HepG2 (cell line): ENCODE data around the gene ITGB3. TPM values are rescaled to one million over a fixed set of nuclear protein-coding genes. Genes with fewer than 3 reads are reported as not detected.

Experiments
- AGO2 ChIP-seq: fragments of 200-400 bp; formaldehyde crosslinking; optimal IDR thresholded peaks from 2 replicates; pipeline ENCODE3; 2017; ENCODE audit warnings: mild to moderate bottlenecking, low read depth, low read length, moderate library complexity
- BRF2 ChIP-seq: sonication (generic); formaldehyde crosslinking; IDR thresholded peaks from 2 replicates; pipeline ENCODE4 v1.8.1; 2022; ENCODE audit warnings: mild to moderate bottlenecking, missing genetic modification reagents
- CSRNP2 ChIP-seq: sonication (generic); formaldehyde crosslinking; conservative IDR thresholded peaks from 2 replicates; pipeline ENCODE4 v1.8.0; 2022; ENCODE audit warnings: low read depth, missing genetic modification reagents
- DMAP1 ChIP-seq: IDR thresholded peaks from 2 replicates; pipeline ENCODE4 v1.6.1; 2016
- ISX ChIP-seq: sonication (generic); formaldehyde crosslinking; conservative IDR thresholded peaks from 2 replicates; pipeline ENCODE4 v1.5.0; 2020; ENCODE audit warnings: missing genetic modification reagents
- KLF16 ChIP-seq, 2 experiments: sonication (generic) in 1 of 2; formaldehyde crosslinking in 1 of 2; IDR thresholded peaks; 2 replicates each; pipeline versions ENCODE4 v1.6.1 to v1.8.0; 2016 to 2023; ENCODE audit warnings: missing genetic modification reagents in 2 of 2, missing compliant biosample characterization in 1 of 2
- NFATC3 ChIP-seq: sonication (generic); formaldehyde crosslinking; IDR thresholded peaks from 2 replicates; pipeline ENCODE4 v1.5.1; 2020; ENCODE audit warnings: mild to moderate bottlenecking, missing genetic modification reagents
- NR1H2 ChIP-seq: sonication (generic); formaldehyde crosslinking; IDR thresholded peaks from 2 replicates; pipeline ENCODE4 v1.8.1; 2022; ENCODE audit warnings: low read depth, missing genetic modification reagents, borderline replicate concordance
- POLR2AphosphoS5 ChIP-seq: IDR thresholded peaks from 2 replicates; pipeline ENCODE4 v1.6.1; 2012; ENCODE audit warnings: low read depth, low read length
- RXRA ChIP-seq: sonication (generic); formaldehyde crosslinking; IDR thresholded peaks from 2 replicates; pipeline ENCODE4 v1.5.1; 2020; ENCODE audit warnings: missing genetic modification reagents
- SOX13 ChIP-seq, 3 experiments: fragments of 450-650 bp in 1 of 3; sonication (generic) in 1 of 3; formaldehyde crosslinking in 1 of 3; IDR thresholded peaks in 2 of 3; conservative IDR thresholded peaks in 1 of 3; 2 replicates each; pipeline versions ENCODE4 v1.5.0 to v1.6.1; 2016 to 2020; ENCODE audit warnings: antibody characterized with exemption in 1 of 3, mild to moderate bottlenecking in 1 of 3, missing compliant biosample characterization in 1 of 3, missing genetic modification reagents in 1 of 3, moderate library complexity in 1 of 3
- THAP11 ChIP-seq: IDR thresholded peaks from 2 replicates; pipeline ENCODE4 v1.6.1; 2016; ENCODE audit warnings: missing biosample characterization, missing genetic modification reagents
- THAP7 ChIP-seq: sonication (generic); formaldehyde crosslinking; IDR thresholded peaks from 2 replicates; pipeline ENCODE4 v1.8.1; 2023; ENCODE audit warnings: mild to moderate bottlenecking, missing genetic modification reagents
- XRCC5 ChIP-seq: fragments of 200-400 bp; formaldehyde crosslinking; optimal IDR thresholded peaks from 2 replicates; pipeline ENCODE3; 2017; ENCODE audit warnings: mild to moderate bottlenecking, low read length
- ZNF256 ChIP-seq: sonication (generic); formaldehyde crosslinking; conservative IDR thresholded peaks from 2 replicates; pipeline ENCODE4 v1.4.0; 2020; ENCODE audit warnings: missing genetic modification reagents
- ZNF616 ChIP-seq: sonication (generic); formaldehyde crosslinking; IDR thresholded peaks from 2 replicates; pipeline ENCODE4 v1.5.0; 2020; ENCODE audit warnings: low read depth, mild to moderate bottlenecking, missing genetic modification reagents
- ZNF713 ChIP-seq: sonication (generic); formaldehyde crosslinking; IDR thresholded peaks from 2 replicates; pipeline ENCODE4 v1.4.0; 2020; ENCODE audit warnings: mild to moderate bottlenecking, missing genetic modification reagents
- ZNF772 ChIP-seq: sonication (generic); formaldehyde crosslinking; IDR thresholded peaks from 2 replicates; pipeline ENCODE4 v1.5.0; 2020; ENCODE audit warnings: mild to moderate bottlenecking, missing genetic modification reagents
- polyA plus RNA-seq, 8 experiments: library from polyadenylated mRNA; depleted of rRNA in 3 of 8; stranded (reverse) in 7 of 8; unstranded in 1 of 8; fragments of >200 nt; fragmentation: Illumina TruSeq in 4 of 8; extraction: Trizol in 4 of 8; gene quantifications; 2 replicates each; pipeline versions ENCODE4 v1.2.1 to v1.2.3, GENCODE V29; 2011 to 2016; ENCODE audit warnings: low read depth in 4 of 8, missing spikeins in 1 of 8, mixed read lengths in 1 of 8; ENCODE audit not compliant: insufficient read depth in 1 of 8
- total RNA-seq, 5 experiments: library from RNA; depleted of rRNA; stranded (reverse); fragments of >200 nt; fragmentation: Illumina TruSeq; extraction: Trizol; gene quantifications; 2 replicates each; pipeline ENCODE4 v1.2.3, GENCODE V29; 2016; ENCODE audit warnings: low read depth in 1 of 5
- TF ChIP-seq, protein P1 (sequence below): sonication (generic); formaldehyde crosslinking; IDR thresholded peaks from 2 replicates; pipeline ENCODE4 v1.4.0; 2020; ENCODE audit warnings: low read depth, missing genetic modification reagents
- TF ChIP-seq, protein P2 (sequence below): sonication (generic); formaldehyde crosslinking; IDR thresholded peaks from 2 replicates; pipeline ENCODE4 v1.5.0; 2020; ENCODE audit warnings: missing genetic modification reagents

ITGB3 gene
- total and polyA plus RNA-seq, 2 of the 13 experiments (the other 11 are each of a cell fraction or from before 2014, with no cell fraction given) = 0.09 to 0.31 TPM

- TF ChIP-seq, protein P1, sequence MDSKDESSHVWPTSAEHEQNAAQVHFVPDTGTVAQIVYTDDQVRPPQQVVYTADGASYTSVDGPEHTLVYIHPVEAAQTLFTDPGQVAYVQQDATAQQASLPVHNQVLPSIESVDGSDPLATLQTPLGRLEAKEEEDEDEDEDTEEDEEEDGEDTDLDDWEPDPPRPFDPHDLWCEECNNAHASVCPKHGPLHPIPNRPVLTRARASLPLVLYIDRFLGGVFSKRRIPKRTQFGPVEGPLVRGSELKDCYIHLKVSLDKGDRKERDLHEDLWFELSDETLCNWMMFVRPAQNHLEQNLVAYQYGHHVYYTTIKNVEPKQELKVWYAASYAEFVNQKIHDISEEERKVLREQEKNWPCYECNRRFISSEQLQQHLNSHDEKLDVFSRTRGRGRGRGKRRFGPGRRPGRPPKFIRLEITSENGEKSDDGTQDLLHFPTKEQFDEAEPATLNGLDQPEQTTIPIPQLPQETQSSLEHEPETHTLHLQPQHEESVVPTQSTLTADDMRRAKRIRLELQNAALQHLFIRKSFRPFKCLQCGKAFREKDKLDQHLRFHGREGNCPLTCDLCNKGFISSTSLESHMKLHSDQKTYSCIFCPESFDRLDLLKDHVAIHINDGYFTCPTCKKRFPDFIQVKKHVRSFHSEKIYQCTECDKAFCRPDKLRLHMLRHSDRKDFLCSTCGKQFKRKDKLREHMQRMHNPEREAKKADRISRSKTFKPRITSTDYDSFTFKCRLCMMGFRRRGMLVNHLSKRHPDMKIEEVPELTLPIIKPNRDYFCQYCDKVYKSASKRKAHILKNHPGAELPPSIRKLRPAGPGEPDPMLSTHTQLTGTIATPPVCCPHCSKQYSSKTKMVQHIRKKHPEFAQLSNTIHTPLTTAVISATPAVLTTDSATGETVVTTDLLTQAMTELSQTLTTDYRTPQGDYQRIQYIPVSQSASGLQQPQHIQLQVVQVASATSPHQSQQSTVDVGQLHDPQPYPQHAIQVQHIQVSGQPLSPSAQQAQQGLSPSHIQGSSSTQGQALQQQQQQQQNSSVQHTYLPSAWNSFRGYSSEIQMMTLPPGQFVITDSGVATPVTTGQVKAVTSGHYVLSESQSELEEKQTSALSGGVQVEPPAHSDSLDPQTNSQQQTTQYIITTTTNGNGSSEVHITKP = no peak
- TF ChIP-seq ISX (CRISPR knock-in tag) (0 out of 2 replicates have a peak, but pooled peaks have one; percentile 60), ZNF772 (peak; percentile 98), NFATC3 (CRISPR knock-in tag) (no peak), ZNF256 (peak; percentile 90; the same call in 1 of the 2 replicates), SOX13 (IDR thresholded peaks at IDR 0.05) (no peak), SOX13 (CRISPR knock-in tag; conservative IDR thresholded peaks at IDR 0.05 in 1 of 2, IDR thresholded peaks at IDR 0.05 in 1 of 2) (peak in 1 of 2 experiments; percentile 50; a peak in 1 of 4 replicates), BRF2 (CRISPR knock-in tag) (peak; percentile 97), XRCC5 (peak; percentile 94), ZNF713 (0 out of 2 replicates have a peak, but pooled peaks have one; percentile 66), KLF16 (CRISPR knock-in tag; IDR thresholded peaks at IDR 0.05) (peak; percentile 64 to 87; a peak in 3 of 4 replicates), ZNF616 (CRISPR knock-in tag) (peak; percentile 98), AGO2 (peak; percentile 62), THAP11 (CRISPR knock-in tag) (peak; percentile 75), CSRNP2 (peak; percentile 73; the same call in 1 of the 2 replicates), POLR2AphosphoS5 (peak; percentile 66), THAP7 (CRISPR knock-in tag) (peak; percentile 94), DMAP1 (CRISPR knock-in tag) (peak; percentile 62; the same call in 1 of the 2 replicates), RXRA (CRISPR knock-in tag) (peak; percentile 73; the same call in 1 of the 2 replicates), NR1H2 (CRISPR knock-in tag) (peak; percentile 89)
- TF ChIP-seq, protein P2, sequence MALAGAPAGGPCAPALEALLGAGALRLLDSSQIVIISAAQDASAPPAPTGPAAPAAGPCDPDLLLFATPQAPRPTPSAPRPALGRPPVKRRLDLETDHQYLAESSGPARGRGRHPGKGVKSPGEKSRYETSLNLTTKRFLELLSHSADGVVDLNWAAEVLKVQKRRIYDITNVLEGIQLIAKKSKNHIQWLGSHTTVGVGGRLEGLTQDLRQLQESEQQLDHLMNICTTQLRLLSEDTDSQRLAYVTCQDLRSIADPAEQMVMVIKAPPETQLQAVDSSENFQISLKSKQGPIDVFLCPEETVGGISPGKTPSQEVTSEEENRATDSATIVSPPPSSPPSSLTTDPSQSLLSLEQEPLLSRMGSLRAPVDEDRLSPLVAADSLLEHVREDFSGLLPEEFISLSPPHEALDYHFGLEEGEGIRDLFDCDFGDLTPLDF (CRISPR knock-in tag) = peak; percentile 68
These were observed 70.0 kb downstream of the ITGB3 start, which contains the start of gene EFCAB13 (continued) for GRCh38 chr17:47323382-47324223.
